Activated B cell treated with CpG ODN at 0.5 μM for 24 hours (primary cell): ENCODE results near the gene THRA. TPM values are rescaled to one million over a fixed set of nuclear protein-coding genes. Genes with fewer than 3 reads are reported as not detected.

Source experiments
- ATAC-seq: fragments of 200-7000 bp; cut with Tn5 transposase; one replicate; pipeline ENCODE4 v1.10.0; 2021; ENCODE audit warnings: low read depth, mild to moderate bottlenecking, moderate library complexity
- CTCF ChIA-PET: fragments of 350-600 bp; sonication (Branson Sonifier 250); formaldehyde crosslinking; loops from one replicate; lab custom pipeline; 2021; ENCODE audit warnings: antibody characterized with exemption; lab: Charles Lee
- POLR2A ChIA-PET: fragments of 350-600 bp; sonication (Branson Sonifier 250); formaldehyde crosslinking; loops from one replicate; lab custom pipeline; 2021; ENCODE audit warnings: antibody characterized with exemption; lab: Charles Lee
- DNase-seq: peaks from one replicate; pipeline ENCODE4 v3.0.0; 2022
- H3K27ac Mint-ChIP-seq: one replicate; pipeline ENCODE4 v1.8.0; 2020; ENCODE audit warnings: mixed read lengths
- H3K27me3 Mint-ChIP-seq: one replicate; pipeline ENCODE4 v1.8.0; 2021; ENCODE audit warnings: mixed read lengths
- H3K36me3 Mint-ChIP-seq: one replicate; pipeline ENCODE4 v1.8.0; 2021; ENCODE audit warnings: low read depth, mixed read lengths
- H3K4me1 Mint-ChIP-seq: one replicate; pipeline ENCODE4 v1.8.0; 2021; ENCODE audit warnings: mixed read lengths
- H3K4me3 Mint-ChIP-seq: one replicate; pipeline ENCODE4 v1.8.0; 2020; ENCODE audit warnings: mild to moderate bottlenecking, mixed read lengths
- H3K9me3 Mint-ChIP-seq: one replicate; pipeline ENCODE4 v1.8.0; 2020; ENCODE audit warnings: mixed read lengths
- intact Hi-C: fragments of 100-400 bp; cut with micrococcal nuclease; formaldehyde crosslinking; loops from one replicate; pipeline ENCODE4 v1.15.1; 2024
- total RNA-seq: library from RNA; stranded (reverse); gene quantifications from 2 replicates; pipeline ENCODE4 v1.2.3, GENCODE V29; 2022
- TF ChIP-seq, protein P1 (sequence below): fragments of 200-600 bp; IDR thresholded peaks from one replicate; pipeline ENCODE4 v1.8.0; 2022; ENCODE audit warnings: antibody characterized with exemption, mild to moderate bottlenecking

Gene THRA
- total RNA-seq, 1 donor from 2014 or later = 5.9 TPM

DNA sequence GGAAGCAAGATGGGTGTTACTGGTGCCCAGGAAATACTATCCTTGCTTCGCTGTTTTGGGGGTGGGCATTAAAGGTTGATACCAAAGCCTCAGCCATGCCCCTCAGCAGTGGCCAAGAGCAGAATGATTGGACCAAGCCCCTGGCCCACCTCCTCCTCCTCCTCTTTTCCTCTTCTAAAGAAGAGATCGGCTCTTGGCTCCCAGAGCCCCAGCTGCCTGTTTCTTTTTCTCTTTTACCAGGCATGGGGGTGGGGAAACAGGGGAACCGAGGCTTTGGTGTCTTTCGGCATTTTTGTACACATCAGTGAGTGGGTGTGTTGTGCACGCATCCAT, 5.8 kb downstream of the THRA start:
- peaks cover 69% of the 10 kb centered on the region for H3K4me1 Mint-ChIP-seq
- ChIA-PET CTCF (interaction anchor here (1.0 to 2.6 kb wide), 3 partner anchors 18 to 44 kb away, joined by 3 to 11 read pairs (median 3); no protein-coding TSS in a partner anchor), POLR2A (interaction anchor here (1.0 to 2.0 kb wide), 3 partner anchors 14 to 32 kb away, joined by 3 to 10 read pairs (median 4); partner anchors contain the start of genes MED24 and NR1D1)
- peak overlapping the region; percentile 86 for H3K4me3 Mint-ChIP-seq
- no peaks in the 10 kb centered on the region for H3K36me3 Mint-ChIP-seq
- intact Hi-C loops = no loop called here
- ATAC-seq = peak; percentile 14
- H3K27ac Mint-ChIP-seq = peak overlapping the region; percentile 77
- H3K9me3 Mint-ChIP-seq = no peaks in the 10 kb centered on the region
- TF ChIP-seq, protein P1, sequence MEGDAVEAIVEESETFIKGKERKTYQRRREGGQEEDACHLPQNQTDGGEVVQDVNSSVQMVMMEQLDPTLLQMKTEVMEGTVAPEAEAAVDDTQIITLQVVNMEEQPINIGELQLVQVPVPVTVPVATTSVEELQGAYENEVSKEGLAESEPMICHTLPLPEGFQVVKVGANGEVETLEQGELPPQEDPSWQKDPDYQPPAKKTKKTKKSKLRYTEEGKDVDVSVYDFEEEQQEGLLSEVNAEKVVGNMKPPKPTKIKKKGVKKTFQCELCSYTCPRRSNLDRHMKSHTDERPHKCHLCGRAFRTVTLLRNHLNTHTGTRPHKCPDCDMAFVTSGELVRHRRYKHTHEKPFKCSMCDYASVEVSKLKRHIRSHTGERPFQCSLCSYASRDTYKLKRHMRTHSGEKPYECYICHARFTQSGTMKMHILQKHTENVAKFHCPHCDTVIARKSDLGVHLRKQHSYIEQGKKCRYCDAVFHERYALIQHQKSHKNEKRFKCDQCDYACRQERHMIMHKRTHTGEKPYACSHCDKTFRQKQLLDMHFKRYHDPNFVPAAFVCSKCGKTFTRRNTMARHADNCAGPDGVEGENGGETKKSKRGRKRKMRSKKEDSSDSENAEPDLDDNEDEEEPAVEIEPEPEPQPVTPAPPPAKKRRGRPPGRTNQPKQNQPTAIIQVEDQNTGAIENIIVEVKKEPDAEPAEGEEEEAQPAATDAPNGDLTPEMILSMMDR = no peak
- DNase-seq = no peak
- no peaks in the 10 kb centered on the region for H3K27me3 Mint-ChIP-seq

DNA sequence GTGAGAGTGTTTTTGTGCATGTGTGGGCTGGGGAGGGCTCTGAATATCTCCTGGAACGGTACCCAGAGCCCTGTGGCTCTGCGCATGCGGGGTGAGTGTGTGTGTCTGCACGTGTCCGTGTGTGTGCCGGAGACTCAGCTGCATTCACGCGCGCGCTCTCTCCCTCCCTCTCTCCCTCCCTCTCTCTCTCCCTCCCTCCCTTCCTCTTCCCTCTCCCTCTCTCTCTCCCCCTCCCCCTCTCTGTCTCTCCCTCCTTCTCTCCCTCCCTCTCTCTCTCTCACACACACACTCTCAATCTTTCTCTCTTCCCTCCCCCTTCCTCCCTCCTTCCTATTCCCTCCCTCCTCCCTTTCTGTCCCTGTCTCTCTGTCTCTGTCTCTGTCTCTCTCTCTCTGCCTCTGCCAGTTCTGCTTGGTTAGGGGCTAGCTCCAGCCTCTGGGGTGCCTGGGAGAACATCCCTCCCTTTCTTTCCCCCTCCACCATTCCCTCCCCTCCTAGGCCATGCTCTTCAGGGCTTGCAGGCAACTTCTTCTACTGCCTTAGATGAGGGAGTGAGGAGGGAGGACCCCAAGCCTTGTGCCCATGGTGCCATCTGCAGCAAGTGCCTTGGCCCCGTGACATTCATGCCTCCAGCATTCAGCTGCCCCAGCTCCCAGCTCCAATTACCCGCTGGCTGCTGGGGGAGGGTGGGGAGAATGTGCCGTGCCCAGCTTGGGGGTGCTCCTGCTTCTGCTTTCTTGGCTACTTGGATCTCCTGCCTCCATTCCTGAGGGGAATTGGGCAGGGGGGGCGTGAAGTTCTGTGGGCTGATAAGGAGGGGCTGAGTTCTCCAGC, 6.4 kb downstream of the THRA start:
- TF ChIP-seq, protein P1 = no peak
- H3K4me3 Mint-ChIP-seq = peak overlapping the region; percentile 86
- H3K4me1 Mint-ChIP-seq = peaks cover 65% of the 10 kb centered on the region
- H3K36me3 Mint-ChIP-seq = no peaks in the 10 kb centered on the region
- ChIA-PET CTCF (interaction anchor here (0.5 to 2.6 kb wide), 4 partner anchors 17 to 44 kb away, joined by 3 to 11 read pairs (median 3); no protein-coding TSS in a partner anchor), POLR2A (interaction anchor here (0.6 to 2.0 kb wide), 5 partner anchors 15 to 42 kb away, joined by 3 to 10 read pairs (median 4); partner anchors contain the start of genes MED24 and NR1D1)
- H3K27me3 Mint-ChIP-seq = no peaks in the 10 kb centered on the region
- no peaks in the 10 kb centered on the region for H3K9me3 Mint-ChIP-seq
- peak; percentile 74 for ATAC-seq
- H3K27ac Mint-ChIP-seq = peak overlapping the region; percentile 77
- DNase-seq = peak; percentile 59
- intact Hi-C loops = no loop called here

DNA sequence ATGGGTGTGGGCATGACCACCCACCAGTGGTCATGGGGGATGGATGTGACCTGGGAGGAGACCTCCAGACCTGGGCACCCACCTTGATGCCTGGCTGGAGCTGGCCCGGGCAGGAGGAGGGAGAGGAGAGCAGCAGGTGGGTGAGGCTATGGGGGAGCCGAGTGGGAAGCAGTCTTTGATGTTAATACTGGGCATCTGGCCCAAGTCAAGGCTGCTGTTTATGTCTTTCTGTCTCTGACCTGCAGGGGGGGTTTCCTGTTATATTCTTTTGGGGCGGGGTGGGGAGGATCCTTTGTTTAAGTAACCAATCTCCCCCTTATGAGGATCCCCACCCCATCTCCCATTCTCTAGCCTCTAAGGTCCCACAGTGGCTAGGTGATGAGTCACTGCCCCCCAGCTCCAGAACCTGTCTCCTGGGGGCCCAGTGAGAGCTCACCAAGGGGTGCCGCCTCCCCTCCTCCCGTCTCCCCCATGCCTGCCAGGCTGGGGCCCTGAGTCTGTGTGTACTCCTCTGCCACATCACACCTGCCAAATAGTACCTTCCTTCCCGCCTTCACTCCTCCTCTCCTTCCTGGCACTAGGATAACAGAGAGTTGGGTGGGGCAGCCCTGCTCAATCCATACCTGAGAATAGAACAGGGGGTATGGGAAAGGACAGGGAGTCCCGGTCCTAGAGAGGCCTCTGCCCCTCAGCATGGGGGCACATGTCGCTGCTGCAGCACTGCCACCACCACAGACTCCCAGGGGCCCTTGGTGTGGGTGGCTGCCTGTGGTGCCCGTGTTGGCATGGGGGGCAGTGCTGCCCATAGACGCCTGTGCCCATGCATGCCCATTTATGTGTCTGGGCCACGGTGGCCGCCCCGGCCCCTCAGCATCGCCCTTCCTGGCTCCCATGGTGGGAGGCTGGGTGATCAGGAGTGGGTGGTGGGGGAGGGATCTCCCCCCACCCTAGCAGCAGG, 7.3 kb downstream of the THRA start:
- TF ChIP-seq, protein P1 = no peak
- ATAC-seq (peak; percentile 46), DNase-seq (no peak)
- CTCF ChIA-PET = interaction anchor here (0.5 to 2.6 kb wide), 3 partner anchors 16 to 43 kb away, joined by 3 to 11 read pairs (median 4); no protein-coding TSS in a partner anchor
- peaks cover 60% of the 10 kb centered on the region for H3K4me1 Mint-ChIP-seq
- peaks cover 5% of the 10 kb centered on the region for H3K36me3 Mint-ChIP-seq
- no peaks in the 10 kb centered on the region for H3K27me3 Mint-ChIP-seq
- peak overlapping the region; percentile 86 for H3K4me3 Mint-ChIP-seq
- POLR2A ChIA-PET = interaction anchor here (1.5 to 2.0 kb wide), 2 partner anchors 16 to 21 kb away, joined by 3 to 10 read pairs; partner anchors contain the start of gene MED24
- intact Hi-C loops = no loop called here
- peak overlapping the region; percentile 76 for H3K27ac Mint-ChIP-seq
- H3K9me3 Mint-ChIP-seq = no peaks in the 10 kb centered on the region

DNA sequence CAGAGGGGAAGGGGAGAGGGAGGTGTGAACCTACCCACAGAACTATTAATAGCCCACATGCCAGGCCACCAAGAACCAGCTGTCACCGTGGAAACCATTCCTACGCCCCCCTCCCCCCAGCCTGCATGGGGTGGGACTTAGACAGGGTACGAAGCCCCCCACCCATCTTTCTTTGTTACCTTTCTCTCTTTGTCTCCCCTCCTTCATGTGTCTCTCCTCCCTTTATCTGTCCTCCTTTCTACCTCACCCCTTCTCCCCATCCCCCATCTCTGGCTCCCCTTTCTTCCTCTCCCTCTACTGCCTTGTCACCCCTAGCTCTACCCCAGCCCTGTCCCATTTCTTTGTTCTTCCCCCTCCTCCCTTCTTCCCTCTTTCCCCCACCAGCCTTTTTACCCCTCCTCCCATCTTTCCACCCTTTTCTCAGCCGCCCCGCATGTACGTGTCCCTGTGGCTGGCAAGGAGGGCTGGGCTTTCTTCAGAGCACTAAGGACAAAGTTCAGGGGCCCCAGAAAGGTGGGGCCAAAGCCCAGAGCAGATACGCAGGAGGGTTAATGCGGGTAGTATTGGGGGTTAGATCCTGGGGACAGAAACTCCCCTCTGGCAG, 8.0 kb downstream of the THRA start:
- Mint-ChIP-seq H3K27me3 (no peaks in the 10 kb centered on the region), H3K36me3 (peaks cover 5% of the 10 kb centered on the region), H3K4me1 (peaks cover 64% of the 10 kb centered on the region), H3K9me3 (no peaks in the 10 kb centered on the region), H3K27ac (no peak overlapping the region), H3K4me3 (peak overlapping the region; percentile 32)
- POLR2A ChIA-PET = no interaction called here
- intact Hi-C loops = no loop called here
- no peak for DNase-seq
- TF ChIP-seq, protein P1 = no peak
- CTCF ChIA-PET = interaction anchor here (1.0 kb wide), 2 partner anchors 16 to 43 kb away, joined by 4 read pairs; no protein-coding TSS in a partner anchor
- ATAC-seq = no peak
